Prostate gland (tissue), 2 donors: ENCODE measurements around the gene ESPN.

Source experiments
- CTCF ChIP-seq, 4 experiments: fragments of 200-600 bp in 2 of 4; fragments of 450-650 bp in 2 of 4; sonication (generic) in 2 of 4; IDR thresholded peaks; 1 replicate in 3 of 4; 2 replicates in 1 of 4; pipeline ENCODE4 v1.5.1; 2016 to 2019; ENCODE audit warnings: antibody characterized with exemption in 4 of 4, mild to moderate bottlenecking in 2 of 4, moderate library complexity in 2 of 4
- POLR2A ChIP-seq: fragments of 450-650 bp; IDR thresholded peaks from one replicate; pipeline ENCODE4 v1.6.1; 2016; ENCODE audit warnings: antibody characterized with exemption, mild to moderate bottlenecking

- TF ChIP-seq CTCF (IDR thresholded peaks at IDR 0.05) (no peak), POLR2A (peak; percentile 46)
Observed at GRCh38 chr1:6419804-6420453, 4.6 kb upstream of the ESPN start, which contains the start of gene HES2.
